A673 (cell line): ENCODE data around the gene SLC2A9.

Experiments used
- CTCF ChIP-seq: fragments of 300-800, 200-600 bp; sonication (generic); conservative IDR thresholded peaks from 2 replicates; pipeline ENCODE4 v1.5.1; 2017; ENCODE audit warnings: low read depth, mild to moderate bottlenecking, antibody characterized with exemption, low read length, moderate library complexity, mixed read lengths
- EZH2 ChIP-seq: fragments of 200-600 bp; sonication (generic); IDR thresholded peaks from 2 replicates; pipeline ENCODE4 v1.6.1; 2017; ENCODE audit warnings: borderline replicate concordance, low read depth, mild to moderate bottlenecking, mixed read lengths, antibody characterized with exemption, low read length; ENCODE audit not compliant: poor library complexity, severe bottlenecking

- TF ChIP-seq CTCF, result no peak
- no peak for TF ChIP-seq EZH2
Measured at GRCh38 chr4:9845791-9846493, 175.4 kb downstream of the SLC2A9 start.
